Endothelial cell of umbilical vein (primary cell): Measurements from ENCODE around the gene SDF2. TPM values are rescaled to one million over a fixed set of nuclear protein-coding genes. Genes with fewer than 3 reads are reported as not detected.

ENCODE experiments used
- BruUV-seq: library from RNA; stranded (reverse); fragments of 400-500 nt; replicated peaks from 2 replicates; lab custom pipeline; 2021; lab: Mats Ljungman, UMichigan
- CTCF ChIA-PET: fragments of 300-600, 350-600 bp; sonication (Branson Sonifier 250); formaldehyde crosslinking; loops from one replicate; lab custom pipeline; 2021; ENCODE audit warnings: antibody characterized with exemption, inconsistent platforms; lab: Charles Lee
- POLR2A ChIA-PET: fragments of 300-600, 350-600 bp; sonication (Branson Sonifier 250); formaldehyde crosslinking; loops from one replicate; lab custom pipeline; 2021; ENCODE audit warnings: antibody characterized with exemption, inconsistent platforms; lab: Charles Lee
- DNase-seq: peaks from one replicate; pipeline ENCODE4 v3.0.0-alpha.2; 2011; ENCODE audit warnings: low read depth, low spot score
- FAIRE-seq: peaks from 2 replicates; lab custom pipeline; 2011; peaks lifted over from hg19 to GRCh38; lab: Jason Lieb, UNC
- H2AFZ ChIP-seq: 2 replicates; pipeline ENCODE4 v1.6.0; 2012; ENCODE audit warnings: low read depth, low read length, control low read depth, inconsistent platforms
- H3K27ac ChIP-seq: 2 replicates; pipeline ENCODE4 v1.5.1; 2011; ENCODE audit warnings: low read depth, mild to moderate bottlenecking, control low read depth, low read length, moderate library complexity; ENCODE audit not compliant: insufficient read depth
- H3K27me3 ChIP-seq, 2 experiments: 2 replicates each; pipeline versions ENCODE4 v1.6.0 to v1.6.1; 2011; ENCODE audit warnings: low read length in 2 of 2, mixed read lengths in 1 of 2; ENCODE audit not compliant: control insufficient read depth in 2 of 2, insufficient read depth in 2 of 2
- H3K36me3 ChIP-seq, 2 experiments: 2 replicates in 1 of 2; 3 replicates in 1 of 2; pipeline ENCODE4 v1.5.1; 2011; ENCODE audit warnings: low read length in 2 of 2, mild to moderate bottlenecking in 1 of 2, moderate library complexity in 1 of 2; ENCODE audit not compliant: control insufficient read depth in 2 of 2, insufficient read depth in 2 of 2; ENCODE audit errors: extremely low read depth in 1 of 2
- H3K4me1 ChIP-seq: 3 replicates; pipeline ENCODE4 v1.5.1; 2011; ENCODE audit warnings: mild to moderate bottlenecking, low read length; ENCODE audit not compliant: control insufficient read depth, insufficient read depth; ENCODE audit errors: extremely low read depth
- H3K4me2 ChIP-seq: 2 replicates; pipeline ENCODE4 v1.6.1; 2011; ENCODE audit warnings: low read length, control low read depth, mixed read lengths; ENCODE audit not compliant: insufficient read depth
- H3K4me3 ChIP-seq, 3 experiments: fragments of 200-600 bp in 1 of 3; sonication (generic), shearing (Covaris generic) in 1 of 3; replicated peaks in 1 of 3; 2 replicates each; pipeline ENCODE4 v1.5.1; 2011 to 2016; ENCODE audit warnings: control low read depth in 3 of 3, low read length in 3 of 3, mild to moderate bottlenecking in 2 of 3, inconsistent platforms in 1 of 3, low read depth in 1 of 3, moderate library complexity in 1 of 3; ENCODE audit not compliant: insufficient read depth in 1 of 3
- H3K79me2 ChIP-seq: 2 replicates; pipeline ENCODE4 v1.6.0; 2012; ENCODE audit warnings: low read length, inconsistent platforms; ENCODE audit not compliant: control insufficient read depth, insufficient read depth
- H3K9ac ChIP-seq: replicated peaks from 2 replicates; pipeline ENCODE3; 2011; ENCODE audit warnings: low read length, control low read depth; ENCODE audit not compliant: insufficient read depth; ENCODE audit errors: extremely low read depth
- H3K9me1 ChIP-seq: replicated peaks from 3 replicates; pipeline ENCODE4 v1.6.0; 2011; ENCODE audit warnings: mild to moderate bottlenecking, low read length; ENCODE audit not compliant: control insufficient read depth, insufficient read depth; ENCODE audit errors: extremely low read depth
- H3K9me3 ChIP-seq: replicated peaks from 2 replicates; pipeline ENCODE4 v1.5.1; 2012; ENCODE audit warnings: low read length, inconsistent platforms; ENCODE audit not compliant: control insufficient read depth, insufficient read depth
- H4K20me1 ChIP-seq: replicated peaks from 2 replicates; pipeline ENCODE3; 2011; ENCODE audit warnings: mild to moderate bottlenecking, low read length; ENCODE audit not compliant: control insufficient read depth, insufficient read depth; ENCODE audit errors: extremely low read depth
- CTCF ChIP-seq, 2 donors: IDR thresholded peaks; 1 replicate in 1 of 2; 2 replicates in 1 of 2; pipeline ENCODE4 v1.5.1; 2011; ENCODE audit warnings: low read length in 2 of 2, mild to moderate bottlenecking in 2 of 2, moderate library complexity in 2 of 2, control low read depth in 1 of 2, inconsistent platforms in 1 of 2, low read depth in 1 of 2; ENCODE audit not compliant: insufficient read depth in 1 of 2; ENCODE audit errors: extremely low read depth in 1 of 2
- EZH2 ChIP-seq: IDR thresholded peaks from 2 replicates; pipeline ENCODE4 v1.6.1; 2012; ENCODE audit warnings: borderline replicate concordance, low read depth, mild to moderate bottlenecking, moderate library complexity, low read length, inconsistent platforms; ENCODE audit not compliant: severe bottlenecking
- FOS ChIP-seq: IDR thresholded peaks from 2 replicates; pipeline ENCODE4 v1.6.1; 2011; ENCODE audit warnings: mild to moderate bottlenecking, low read length, moderate library complexity, borderline replicate concordance; ENCODE audit not compliant: insufficient read depth
- GATA2 ChIP-seq: IDR thresholded peaks from 2 replicates; pipeline ENCODE4 v1.7.0; 2011; ENCODE audit warnings: low read depth, mild to moderate bottlenecking, moderate library complexity, mixed read lengths, low read length; ENCODE audit not compliant: insufficient read length, insufficient read depth
- JUN ChIP-seq: IDR thresholded peaks from 2 replicates; pipeline ENCODE4 v1.6.1; 2011; ENCODE audit warnings: borderline replicate concordance, low read depth; ENCODE audit not compliant: insufficient read length, insufficient read depth
- MYC ChIP-seq: IDR thresholded peaks from one replicate; pipeline ENCODE4 v1.6.1; 2011; ENCODE audit warnings: mild to moderate bottlenecking, low read depth, low read length
- POLR2A ChIP-seq: IDR thresholded peaks from 2 replicates; pipeline ENCODE4 v1.6.1; 2012; ENCODE audit warnings: low read depth, mild to moderate bottlenecking, control low read depth, low read length
- POLR2AphosphoS5 ChIP-seq: IDR thresholded peaks from 2 replicates; pipeline ENCODE4 v1.6.1; 2012; ENCODE audit warnings: low read depth, mild to moderate bottlenecking, control low read depth, low read length, moderate library complexity; ENCODE audit not compliant: insufficient read depth
- dilution Hi-C: fragments of 300-500 bp; cut with MboI; formaldehyde crosslinking; loops from one replicate; pipeline ENCODE4 v1.15.0; 2019; ENCODE audit warnings: low sequenced_read_pairs; ENCODE audit not compliant: extremely low pct_ligation_motif_present
- intact Hi-C: fragments of 100-400 bp; cut with micrococcal nuclease; formaldehyde crosslinking; loops from one replicate; pipeline ENCODE4 v1.10.0; 2022
- polyA plus RNA-seq, 4 experiments: library from polyadenylated mRNA; depleted of rRNA in 3 of 4; stranded (reverse) in 3 of 4; unstranded in 1 of 4; fragments of >200 nt; gene quantifications; 2 replicates each; pipeline versions ENCODE4 v1.2.1 to v1.2.3, GENCODE V29; 2011 to 2012; ENCODE audit warnings: missing spikeins in 1 of 4
- total RNA-seq: library from RNA; stranded (reverse); gene quantifications from 2 replicates; pipeline ENCODE4 v1.2.3, GENCODE V29; 2021
- TF ChIP-seq, protein P1 (sequence below): IDR thresholded peaks from 2 replicates; pipeline ENCODE4 v1.6.1; 2011; ENCODE audit not compliant: insufficient read depth, insufficient read length

SDF2 gene
- total and polyA plus RNA-seq, 2 donors (not counting 3 experiments of a cell fraction or from before 2014, with no cell fraction given) = 52.6 to 77.9 TPM

DNA sequence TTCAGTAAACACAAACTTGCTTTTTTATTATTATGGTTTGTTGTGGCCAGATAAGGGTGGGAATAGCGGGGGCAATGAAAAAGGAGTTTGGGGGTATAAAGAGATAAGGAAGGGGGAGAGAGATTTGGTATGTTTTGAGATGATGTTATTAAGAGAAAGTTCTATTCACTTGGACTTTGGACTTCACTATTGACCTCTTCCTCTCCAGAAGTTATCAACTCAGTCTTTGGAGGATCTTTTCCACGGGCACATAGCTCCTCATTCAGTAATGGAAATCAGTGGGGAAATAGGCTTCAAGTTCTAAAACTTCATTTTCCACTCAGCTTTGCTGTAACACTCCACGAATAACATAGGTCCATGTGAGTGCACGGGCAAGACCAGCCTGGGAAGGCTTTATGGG, 26.8 kb upstream of the SDF2 start:
- Histone ChIP-seq H3K4me3 (no peak overlapping the region), H3K9me3 (no peaks in the 10 kb centered on the region), H3K9ac (no peak overlapping the region), H3K9me1 (no peaks in the 10 kb centered on the region), H3K36me3 (peaks cover 34 to 54% of the 10 kb centered on the region in 2 experiments), H3K79me2 (no peaks in the 10 kb centered on the region), H3K4me2 (no peak overlapping the region), H3K27ac (no peak overlapping the region), H3K27me3 (no peaks in the 10 kb centered on the region), H4K20me1 (no peaks in the 10 kb centered on the region), H3K4me1 (no peaks in the 10 kb centered on the region), H2AFZ (no peak overlapping the region)
- dilution Hi-C loops (no loop called here), intact Hi-C loops (no loop called here)
- BruUV-seq = no TSS peak
- CTCF ChIA-PET = interaction anchor here (0.8 to 1.2 kb wide), 3 partner anchors 9 to 13 kb away, joined by 3 read pairs; no protein-coding TSS in a partner anchor
- DNase-seq (no peak), FAIRE-seq (no peak)
- TF ChIP-seq POLR2AphosphoS5 (no peak), POLR2A (no peak), JUN (no peak), FOS (no peak), MYC (no peak), CTCF (IDR thresholded peaks at IDR 0.05; ENCODE audit: extremely low read depth in 1 of 2, insufficient read depth in 1 of 2, low read depth in 1 of 2, low read length in 2 of 2) (no peak), GATA2 (no peak), EZH2 (no peak)
- TF ChIP-seq, protein P1, sequence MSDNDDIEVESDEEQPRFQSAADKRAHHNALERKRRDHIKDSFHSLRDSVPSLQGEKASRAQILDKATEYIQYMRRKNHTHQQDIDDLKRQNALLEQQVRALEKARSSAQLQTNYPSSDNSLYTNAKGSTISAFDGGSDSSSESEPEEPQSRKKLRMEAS = no peak
- POLR2A ChIA-PET = interaction anchor here (0.7 kb wide), 1 partner anchor 31 kb away, joined by 3 read pairs; the partner anchor contains the start of gene RPL23A
